Fibroblast of villous mesenchyme (primary cell): Measurements from ENCODE around the gene FGGY. TPM values are rescaled to one million over a fixed set of nuclear protein-coding genes. Genes with fewer than 3 reads are reported as not detected.

Experiments used
- DNase-seq: peaks from one replicate; pipeline ENCODE4 v3.0.0-alpha.2; 2010; ENCODE audit warnings: low read depth
- H3K4me3 ChIP-seq: 2 replicates; pipeline ENCODE4 v1.5.1; 2011; ENCODE audit warnings: low read depth, mild to moderate bottlenecking, low read length
- CTCF ChIP-seq: IDR thresholded peaks from 2 replicates; pipeline ENCODE4 v1.5.1; 2012; ENCODE audit warnings: low read depth, mild to moderate bottlenecking, low read length; ENCODE audit not compliant: insufficient read depth
- total RNA-seq: library from RNA; depleted of rRNA; stranded (reverse); fragments of >200 nt; gene quantifications from 2 replicates; pipeline ENCODE4 v1.2.3, GENCODE V29; 2012

Gene FGGY
- total RNA-seq, 1 donor = 11.7 TPM

GRCh38 chr1:59521456-59521855 is 224.6 kb downstream of the FGGY start:
- no peak for DNase-seq
- no peak overlapping the region for H3K4me3 ChIP-seq

GRCh38 chr1:59522925-59523505 is 226.1 kb downstream of the FGGY start:
- no peak overlapping the region for H3K4me3 ChIP-seq
- DNase-seq = no peak
- no peak for TF ChIP-seq CTCF

More at GRCh38 chr1:59521456-59521855, 224.6 kb downstream of the FGGY start:
- no peak for TF ChIP-seq CTCF

- TF ChIP-seq CTCF = no peak
- no peak for DNase-seq
- no peak overlapping the region for H3K4me3 ChIP-seq
Measured at GRCh38 chr1:59523745-59524450, 227.0 kb downstream of the FGGY start.

GRCh38 chr1:59526240-59526639 is 229.3 kb downstream of the FGGY start:
- TF ChIP-seq CTCF = no peak
- DNase-seq = no peak
- no peak overlapping the region for H3K4me3 ChIP-seq

- DNase-seq = no peak
- no peak for TF ChIP-seq CTCF
Measured at GRCh38 chr1:59528471-59528870, 231.6 kb downstream of the FGGY start.

GRCh38 chr1:59528900-59529299 is 232.0 kb downstream of the FGGY start:
- TF ChIP-seq CTCF = no peak
- no peak overlapping the region for H3K4me3 ChIP-seq
- DNase-seq = no peak

More at GRCh38 chr1:59528471-59528870, 231.6 kb downstream of the FGGY start:
- no peak overlapping the region for H3K4me3 ChIP-seq
